GM18951 (cell line): ENCODE measurements around the gene APCDD1.
"Not testable (repeated sequence)": the region's sequence is repeated elsewhere in the genome, so short reads cannot be mapped to it uniquely, and the experiment has no call there.

Experiments
- POLR2A ChIP-seq: IDR thresholded peaks from 4 replicates; pipeline ENCODE4 v1.6.1; 2011; ENCODE audit warnings: mild to moderate bottlenecking; ENCODE audit not compliant: insufficient read length, insufficient read depth; ENCODE audit errors: extremely low read depth
- in situ Hi-C: fragments of 300-500 bp; cut with MboI; formaldehyde crosslinking; loops from one replicate; pipeline ENCODE4 v1.12.0; 2022; ENCODE audit warnings: low sequenced_read_pairs, mixed read lengths, inconsistent platforms; ENCODE audit not compliant: unreplicated experiment

The APCDD1 gene

GRCh38 chr18:10460414-10461018 lies 6.1 kb downstream of the APCDD1 start:
- in situ Hi-C loops: no loop called here
- no peak for TF ChIP-seq POLR2A

- no peak for TF ChIP-seq POLR2A
- in situ Hi-C loops: no loop called here
Observed at GRCh38 chr18:10461989-10462388, 7.6 kb downstream of the APCDD1 start.

GRCh38 chr18:10462597-10462996 lies 8.2 kb downstream of the APCDD1 start:
- in situ Hi-C loops: no loop called here
- no peak for TF ChIP-seq POLR2A

GRCh38 chr18:10463096-10463495 lies 8.7 kb downstream of the APCDD1 start:
- in situ Hi-C loops: no loop called here
- TF ChIP-seq POLR2A: no peak

- in situ Hi-C loops: no loop called here
- no peak for TF ChIP-seq POLR2A
Observed at GRCh38 chr18:10463741-10464140, 9.3 kb downstream of the APCDD1 start.

GRCh38 chr18:10464161-10464648 lies 9.8 kb downstream of the APCDD1 start:
- in situ Hi-C loops: not testable (repeated sequence)

- TF ChIP-seq POLR2A: no peak
- in situ Hi-C loops: no loop called here
Observed at GRCh38 chr18:10465174-10465939, 10.9 kb downstream of the APCDD1 start.

GRCh38 chr18:10470429-10470828 lies 16.0 kb downstream of the APCDD1 start:
- in situ Hi-C loops: no loop called here
- no peak for TF ChIP-seq POLR2A

- no peak for TF ChIP-seq POLR2A
- in situ Hi-C loops: no loop called here
Observed at GRCh38 chr18:10471574-10471973, 17.1 kb downstream of the APCDD1 start.

GRCh38 chr18:10473132-10473531 lies 18.7 kb downstream of the APCDD1 start:
- in situ Hi-C loops: no loop called here

GRCh38 chr18:10474309-10474708 lies 19.9 kb downstream of the APCDD1 start:
- no peak for TF ChIP-seq POLR2A
- in situ Hi-C loops: no loop called here

More at GRCh38 chr18:10473132-10473531, 18.7 kb downstream of the APCDD1 start:
- TF ChIP-seq POLR2A: no peak

- TF ChIP-seq POLR2A: no peak
- in situ Hi-C loops: no loop called here
Observed at GRCh38 chr18:10475276-10475653, 20.8 kb downstream of the APCDD1 start.

- in situ Hi-C loops: no loop called here
Observed at GRCh38 chr18:10475654-10476291, 21.3 kb downstream of the APCDD1 start.

GRCh38 chr18:10476338-10476791 lies 21.9 kb downstream of the APCDD1 start:
- in situ Hi-C loops: no loop called here
- no peak for TF ChIP-seq POLR2A

More at GRCh38 chr18:10475654-10476291, 21.3 kb downstream of the APCDD1 start:
- TF ChIP-seq POLR2A: no peak
